Nephron (organoid): Measurements from ENCODE around the gene AUP1.

ENCODE experiments used
- H3K27ac Mint-ChIP-seq, 3 experiments: 2 replicates each; pipeline ENCODE4 v1.8.0; 2020; ENCODE audit warnings: mixed read lengths in 3 of 3, mild to moderate bottlenecking in 2 of 3, moderate library complexity in 1 of 3
- H3K27me3 Mint-ChIP-seq: 2 replicates; pipeline ENCODE4 v1.8.0; 2021; ENCODE audit warnings: low read depth, mild to moderate bottlenecking, moderate library complexity, mixed read lengths
- H3K36me3 Mint-ChIP-seq: 2 replicates; pipeline ENCODE4 v1.8.0; 2020; ENCODE audit warnings: low read depth, mixed read lengths
- H3K4me1 Mint-ChIP-seq: 2 replicates; pipeline ENCODE4 v1.8.0; 2020; ENCODE audit warnings: mixed read lengths
- H3K4me3 Mint-ChIP-seq, 3 experiments: 2 replicates each; pipeline ENCODE4 v1.8.0; 2020; ENCODE audit warnings: mild to moderate bottlenecking in 3 of 3, mixed read lengths in 3 of 3, moderate library complexity in 2 of 3
- H3K9me3 Mint-ChIP-seq: 2 replicates; pipeline ENCODE4 v1.8.0; 2020; ENCODE audit warnings: mixed read lengths
- CTCF ChIP-seq, 3 experiments: fragments of 200-600 bp; sonication (generic); IDR thresholded peaks; one replicate each; pipeline ENCODE4 v1.5.0; 2021; ENCODE audit warnings: antibody characterized with exemption in 3 of 3; ENCODE audit not compliant: unreplicated experiment in 3 of 3

Gene AUP1

GRCh38 chr2:74575320-74575719 is 45.8 kb upstream of the AUP1 start:
- Mint-ChIP-seq H3K9me3 (no peaks in the 10 kb centered on the region), H3K4me1 (peaks cover 32% of the 10 kb centered on the region), H3K27ac (no peak overlapping the region), H3K36me3 (no peaks in the 10 kb centered on the region), H3K4me3 (no peak overlapping the region), H3K27me3 (no peaks in the 10 kb centered on the region)
- no peak for TF ChIP-seq CTCF (IDR thresholded peaks at IDR 0.05; ENCODE audit: unreplicated experiment in 3 of 3)

- Mint-ChIP-seq H3K9me3 (no peaks in the 10 kb centered on the region), H3K27me3 (no peaks in the 10 kb centered on the region), H3K27ac (peak overlapping the region; percentile 74 to 88 (median 80)), H3K4me1 (peaks cover 32% of the 10 kb centered on the region), H3K4me3 (peak overlapping the region in 2 of 3 experiments; percentile 39 to 46), H3K36me3 (no peaks in the 10 kb centered on the region)
- no peak for TF ChIP-seq CTCF (IDR thresholded peaks at IDR 0.05; ENCODE audit: unreplicated experiment in 3 of 3)
These were observed 44.4 kb upstream of the AUP1 start for GRCh38 chr2:74573747-74574562.

DNA sequence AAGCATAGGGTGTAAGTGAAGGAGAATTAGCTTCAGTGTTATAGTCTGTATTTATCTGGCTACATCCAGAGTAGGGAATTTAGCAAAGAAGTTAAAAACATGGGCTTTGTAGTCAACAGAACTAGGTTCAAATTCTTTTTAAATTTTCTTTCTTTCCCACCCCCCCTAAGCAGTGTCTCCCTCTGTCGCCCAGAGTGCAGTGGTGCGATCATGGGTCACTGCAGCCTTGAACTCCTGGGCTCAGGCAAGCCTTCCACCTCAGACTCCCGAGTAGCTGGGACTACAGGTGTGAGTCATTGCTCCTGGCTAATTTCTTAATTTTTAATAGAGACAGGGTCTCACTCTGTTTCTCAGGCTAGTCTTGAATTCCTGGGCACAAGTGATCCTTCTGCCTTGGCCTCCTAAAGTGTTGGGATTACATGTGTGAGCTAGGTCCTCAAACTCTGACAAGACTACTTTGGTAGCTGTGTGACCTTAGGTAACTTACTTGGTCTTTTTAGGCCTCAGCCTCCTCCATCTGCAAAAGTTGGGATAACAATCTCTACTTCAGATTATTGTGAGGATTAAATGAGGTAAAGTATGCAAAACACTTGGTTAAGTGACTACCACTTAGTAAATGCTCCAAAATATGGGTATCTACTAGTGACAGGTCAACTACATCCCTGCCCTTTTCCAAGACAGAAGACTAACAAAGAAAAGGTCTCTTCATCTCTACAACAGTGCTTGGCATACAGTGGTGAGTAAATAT is 42.8 kb upstream of the AUP1 start:
- TF ChIP-seq CTCF (IDR thresholded peaks at IDR 0.05; ENCODE audit: unreplicated experiment in 3 of 3), result no peak
- Mint-ChIP-seq H3K27ac (no peak overlapping the region), H3K9me3 (no peaks in the 10 kb centered on the region), H3K4me3 (no peak overlapping the region), H3K4me1 (peaks cover 28% of the 10 kb centered on the region), H3K27me3 (no peaks in the 10 kb centered on the region), H3K36me3 (no peaks in the 10 kb centered on the region)

GRCh38 chr2:74571058-74571457 is 41.6 kb upstream of the AUP1 start:
- Mint-ChIP-seq H3K27ac (no peak overlapping the region), H3K4me1 (peaks cover 15% of the 10 kb centered on the region), H3K9me3 (no peaks in the 10 kb centered on the region), H3K4me3 (no peak overlapping the region), H3K36me3 (no peaks in the 10 kb centered on the region), H3K27me3 (peaks cover 6% of the 10 kb centered on the region)
- TF ChIP-seq CTCF (IDR thresholded peaks at IDR 0.05; ENCODE audit: unreplicated experiment in 3 of 3), result no peak

GRCh38 chr2:74569686-74570085 is 40.2 kb upstream of the AUP1 start:
- H3K4me3 Mint-ChIP-seq, result no peak overlapping the region
- no peak overlapping the region for H3K27ac Mint-ChIP-seq
- peaks cover 11% of the 10 kb centered on the region for H3K4me1 Mint-ChIP-seq
- H3K9me3 Mint-ChIP-seq, result no peaks in the 10 kb centered on the region
- H3K27me3 Mint-ChIP-seq, result peaks cover 16% of the 10 kb centered on the region
- no peaks in the 10 kb centered on the region for H3K36me3 Mint-ChIP-seq
- TF ChIP-seq CTCF (IDR thresholded peaks at IDR 0.05; ENCODE audit: unreplicated experiment in 3 of 3), result no peak
